Adrenal gland (tissue), 5 donors: ENCODE results near the gene TWNK.

Source experiments
- CTCF ChIP-seq, 6 experiments: fragments of 450-650 bp in 4 of 6; fragments of 200-600 bp in 2 of 6; sonication (generic) in 1 of 6; IDR thresholded peaks; 1 replicate in 5 of 6; 2 replicates in 1 of 6; pipeline versions ENCODE4 v1.5.1 to v1.8.0; 2016 to 2021; ENCODE audit warnings: antibody characterized with exemption in 6 of 6, mild to moderate bottlenecking in 2 of 6, moderate library complexity in 1 of 6
- POLR2A ChIP-seq, 2 donors: fragments of 450-650 bp; IDR thresholded peaks; one replicate each; pipeline ENCODE4 v1.6.1; 2017; ENCODE audit warnings: antibody characterized with exemption in 2 of 2, mild to moderate bottlenecking in 2 of 2, moderate library complexity in 1 of 2
- donor health status: DM: no; HTN: no; CAD: no.

- TF ChIP-seq CTCF (IDR thresholded peaks at IDR 0.05), result no peak
- TF ChIP-seq POLR2A (IDR thresholded peaks at IDR 0.05), result no peak
Measured at GRCh38 chr10:100960251-100960650, 27.1 kb upstream of the TWNK start.
